ENCODE measurements around the gene TLE5.

TLE5 gene

GRCh38 chr19:3046698-3047495, 15.4 kb downstream of the TLE5 start:
- H3K4me3 ChIP-seq (ENCODE audit: low read depth, low read length): peak overlapping the region; percentile 38
- no peak for TF ChIP-seq CTCF (IDR thresholded peaks at IDR 0.05; ENCODE audit: low read depth, low read length)

- no peak overlapping the region for H3K4me3 ChIP-seq (ENCODE audit: low read depth, low read length)
- TF ChIP-seq CTCF (IDR thresholded peaks at IDR 0.05; ENCODE audit: low read depth, low read length): no peak
Measured at GRCh38 chr19:3045885-3046697, 16.2 kb downstream of the TLE5 start.

- TF ChIP-seq CTCF (IDR thresholded peaks at IDR 0.05; ENCODE audit: low read depth, low read length): no peak
Measured at GRCh38 chr19:3045191-3045590, 17.1 kb downstream of the TLE5 start.

GRCh38 chr19:3042621-3043267, 19.6 kb downstream of the TLE5 start:
- H3K4me3 ChIP-seq (ENCODE audit: low read depth, low read length): no peak overlapping the region
- no peak for TF ChIP-seq CTCF (IDR thresholded peaks at IDR 0.05; ENCODE audit: low read depth, low read length)

More at GRCh38 chr19:3045191-3045590, 17.1 kb downstream of the TLE5 start:
- no peak overlapping the region for H3K4me3 ChIP-seq (ENCODE audit: low read depth, low read length)

- no peak overlapping the region for H3K4me3 ChIP-seq (ENCODE audit: low read depth, low read length)
- TF ChIP-seq CTCF (IDR thresholded peaks at IDR 0.05; ENCODE audit: low read depth, low read length): no peak
Measured at GRCh38 chr19:3041761-3042620, 20.3 kb downstream of the TLE5 start.

GRCh38 chr19:3041327-3041726, 21.0 kb downstream of the TLE5 start:
- H3K4me3 ChIP-seq (ENCODE audit: low read depth, low read length): no peak overlapping the region

More at GRCh38 chr19:3041327-3041726, 21.0 kb downstream of the TLE5 start:
- no peak for TF ChIP-seq CTCF (IDR thresholded peaks at IDR 0.05; ENCODE audit: low read depth, low read length)

Data from WI38 (cell line).